ENCODE measurements around the gene UPP2.

The UPP2 gene

DNA sequence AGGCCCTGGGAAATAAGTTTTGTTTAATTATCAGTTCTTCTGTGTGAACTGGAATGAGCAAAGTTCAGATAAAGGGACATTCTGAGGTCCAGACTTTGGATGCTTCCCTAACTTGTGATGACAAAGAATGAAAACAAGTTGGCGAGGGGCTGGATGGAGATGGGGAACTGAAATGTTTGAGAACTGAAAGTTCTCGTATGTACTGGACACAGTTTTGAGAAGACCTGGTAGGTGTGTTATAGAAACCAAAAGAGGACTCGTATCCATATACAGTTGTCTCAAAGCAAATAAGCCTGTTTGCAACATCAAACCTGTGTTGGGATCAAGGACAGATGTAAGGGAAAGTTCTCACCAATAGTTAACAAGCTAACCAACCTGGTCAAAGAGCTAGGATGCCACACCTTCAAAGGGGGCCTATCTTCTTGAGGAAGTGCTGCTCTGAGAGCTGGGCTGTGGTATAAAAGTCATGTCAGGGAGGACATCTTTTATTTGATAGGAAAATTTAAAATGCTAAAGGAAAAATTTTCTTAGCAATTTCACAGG is at the start of gene UPP2:
Gene UPP2, plus strand, starts transcription at position 493 of the 543 bp plus-strand sequence. CDS start 188 bp downstream, outside the sequence.
- Mint-ChIP-seq H3K27ac (no peak within 1 kb of the TSS), H3K4me1 (no peaks in the 10 kb centered on the region), H3K9me3 (no peaks in the 10 kb centered on the region), H3K4me3 (no peak within 1 kb of the TSS), H3K27me3 (ENCODE audit: low read depth, poor library complexity) (no peaks in the 10 kb centered on the region), H3K36me3 (ENCODE audit: low read depth) (no peaks in the 10 kb centered on the region)
- TF ChIP-seq, protein P1, sequence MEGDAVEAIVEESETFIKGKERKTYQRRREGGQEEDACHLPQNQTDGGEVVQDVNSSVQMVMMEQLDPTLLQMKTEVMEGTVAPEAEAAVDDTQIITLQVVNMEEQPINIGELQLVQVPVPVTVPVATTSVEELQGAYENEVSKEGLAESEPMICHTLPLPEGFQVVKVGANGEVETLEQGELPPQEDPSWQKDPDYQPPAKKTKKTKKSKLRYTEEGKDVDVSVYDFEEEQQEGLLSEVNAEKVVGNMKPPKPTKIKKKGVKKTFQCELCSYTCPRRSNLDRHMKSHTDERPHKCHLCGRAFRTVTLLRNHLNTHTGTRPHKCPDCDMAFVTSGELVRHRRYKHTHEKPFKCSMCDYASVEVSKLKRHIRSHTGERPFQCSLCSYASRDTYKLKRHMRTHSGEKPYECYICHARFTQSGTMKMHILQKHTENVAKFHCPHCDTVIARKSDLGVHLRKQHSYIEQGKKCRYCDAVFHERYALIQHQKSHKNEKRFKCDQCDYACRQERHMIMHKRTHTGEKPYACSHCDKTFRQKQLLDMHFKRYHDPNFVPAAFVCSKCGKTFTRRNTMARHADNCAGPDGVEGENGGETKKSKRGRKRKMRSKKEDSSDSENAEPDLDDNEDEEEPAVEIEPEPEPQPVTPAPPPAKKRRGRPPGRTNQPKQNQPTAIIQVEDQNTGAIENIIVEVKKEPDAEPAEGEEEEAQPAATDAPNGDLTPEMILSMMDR (IDR thresholded peaks at IDR 0.05): no peak
- no peak for DNase-seq

DNA sequence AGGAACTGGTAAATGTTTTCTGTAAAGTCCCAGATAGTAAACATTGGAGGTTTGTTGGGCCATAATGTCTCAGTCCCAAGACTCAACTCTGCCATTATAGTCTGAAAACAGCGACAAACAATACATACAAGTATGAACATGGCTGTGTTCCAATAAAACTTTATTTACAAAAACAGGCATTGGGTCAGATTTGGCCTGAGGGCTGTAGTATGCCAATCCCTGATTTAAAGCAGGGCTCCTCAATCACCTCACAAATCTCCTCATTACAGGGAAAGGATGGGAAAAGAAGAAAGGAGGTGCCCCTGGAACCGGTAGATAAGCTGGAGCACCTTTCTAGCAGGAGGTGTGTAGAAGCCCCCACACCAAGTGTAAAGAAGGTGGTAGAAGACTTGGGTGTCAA is 48.9 kb upstream of the UPP2 start:
- Mint-ChIP-seq H3K4me3 (no peak overlapping the region), H3K27ac (no peak overlapping the region), H3K4me1 (peaks cover 5% of the 10 kb centered on the region), H3K36me3 (ENCODE audit: low read depth) (no peaks in the 10 kb centered on the region), H3K27me3 (ENCODE audit: low read depth, poor library complexity) (peaks cover 5% of the 10 kb centered on the region), H3K9me3 (no peaks in the 10 kb centered on the region)
- TF ChIP-seq, protein P1 (IDR thresholded peaks at IDR 0.05): no peak
- DNase-seq: no peak

DNA sequence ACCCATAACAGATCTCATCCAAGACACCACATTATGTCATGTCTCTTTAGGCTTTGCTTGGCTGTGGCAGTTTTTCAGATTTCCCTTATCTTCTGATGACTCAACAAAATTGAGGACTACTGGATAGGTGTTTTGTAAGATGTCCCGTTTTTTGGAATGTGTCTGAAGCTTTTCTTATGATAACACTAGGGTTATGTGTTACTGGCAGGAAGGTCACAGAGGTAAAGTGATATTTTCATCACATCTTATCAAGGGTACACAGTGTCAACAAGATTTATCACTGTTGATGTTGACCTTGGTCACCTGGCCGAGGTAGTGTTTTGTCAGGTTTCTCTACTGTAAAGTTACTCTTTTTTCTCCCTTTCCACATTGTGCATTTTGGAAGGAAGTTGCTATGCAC is 44.8 kb upstream of the UPP2 start:
- Mint-ChIP-seq H3K36me3 (ENCODE audit: low read depth) (no peaks in the 10 kb centered on the region), H3K9me3 (no peaks in the 10 kb centered on the region), H3K27ac (no peak overlapping the region), H3K4me3 (no peak overlapping the region), H3K4me1 (peaks cover 5% of the 10 kb centered on the region), H3K27me3 (ENCODE audit: low read depth, poor library complexity) (peaks cover 3% of the 10 kb centered on the region)
- TF ChIP-seq, protein P1 (IDR thresholded peaks at IDR 0.05): no peak
- DNase-seq: no peak

DNA sequence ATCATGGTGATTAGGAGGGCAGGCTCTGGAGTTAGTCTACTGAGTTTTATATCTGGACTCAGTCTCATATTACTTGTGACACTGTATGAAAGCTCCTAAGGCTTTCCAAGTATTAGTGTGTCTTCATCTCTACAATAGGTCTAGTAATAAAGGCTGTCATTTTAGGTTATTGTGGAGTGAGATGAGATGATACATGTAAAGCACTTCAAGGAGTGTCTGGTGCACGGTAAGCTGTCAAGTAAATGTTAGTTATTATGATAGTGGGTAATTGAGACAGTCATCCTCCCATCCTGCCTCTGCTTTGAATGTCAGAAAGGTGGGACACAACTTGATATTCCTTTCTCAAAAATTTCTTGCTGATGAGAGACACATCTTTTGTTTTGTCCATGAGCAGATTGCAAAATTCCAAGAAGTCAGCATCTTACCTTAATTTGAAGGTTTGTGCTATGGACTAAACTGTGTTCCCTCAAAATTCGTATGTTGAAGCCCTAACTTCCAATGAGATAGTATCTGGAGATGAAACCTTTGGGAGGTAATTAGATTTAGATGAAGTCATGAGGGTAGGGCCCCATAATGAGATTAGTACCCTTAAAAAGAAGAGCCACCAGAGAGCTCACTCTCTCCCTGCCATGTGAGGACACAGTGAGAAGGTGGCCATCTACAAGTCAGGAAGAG is 41.4 kb upstream of the UPP2 start:
- Mint-ChIP-seq H3K9me3 (peaks cover 14% of the 10 kb centered on the region), H3K4me3 (no peak overlapping the region), H3K36me3 (ENCODE audit: low read depth) (no peaks in the 10 kb centered on the region), H3K4me1 (peaks cover 5% of the 10 kb centered on the region), H3K27ac (no peak overlapping the region), H3K27me3 (ENCODE audit: low read depth, poor library complexity) (no peaks in the 10 kb centered on the region)
- DNase-seq: no peak
- TF ChIP-seq, protein P1 (IDR thresholded peaks at IDR 0.05): no peak

DNA sequence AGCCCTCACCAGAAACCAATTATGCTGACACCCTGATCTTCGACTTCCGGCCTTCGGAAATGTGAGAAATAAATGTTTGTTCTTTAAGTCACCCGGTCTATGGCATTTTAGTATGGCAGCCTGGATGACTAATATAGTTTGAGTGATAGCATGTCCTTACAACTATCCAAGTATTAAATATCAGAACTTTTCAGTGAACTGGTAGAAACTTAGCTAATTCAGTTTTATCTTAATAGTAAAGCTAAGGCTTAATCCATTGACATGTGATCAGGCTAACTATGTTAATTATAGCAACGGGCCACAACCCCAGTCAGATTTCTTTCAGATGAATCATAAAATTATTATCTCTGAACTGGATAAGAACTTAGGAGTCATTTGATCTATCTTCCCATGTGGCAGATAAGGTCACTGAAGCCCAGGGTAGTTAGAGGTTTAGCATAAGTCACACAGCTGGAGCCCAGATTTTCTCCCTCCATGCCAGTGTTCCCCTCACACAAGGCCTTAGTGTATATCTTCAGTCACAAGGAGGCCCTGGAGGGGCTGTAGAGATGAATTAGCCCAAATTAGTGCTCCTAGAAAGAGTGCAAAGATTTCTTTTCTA is 40.7 kb upstream of the UPP2 start:
- H3K27me3 Mint-ChIP-seq (ENCODE audit: low read depth, poor library complexity): no peaks in the 10 kb centered on the region
- H3K4me1 Mint-ChIP-seq: peaks cover 5% of the 10 kb centered on the region
- DNase-seq: no peak
- no peak overlapping the region for H3K27ac Mint-ChIP-seq
- H3K36me3 Mint-ChIP-seq (ENCODE audit: low read depth): no peaks in the 10 kb centered on the region
- H3K9me3 Mint-ChIP-seq: peaks cover 16% of the 10 kb centered on the region
- TF ChIP-seq, protein P1 (IDR thresholded peaks at IDR 0.05): no peak
- no peak overlapping the region for H3K4me3 Mint-ChIP-seq

All from nephron progenitor cell (in vitro differentiated cells).